ENCODE measurements around the gene SPG7. TPM values are rescaled to one million over a fixed set of nuclear protein-coding genes. Genes with fewer than 3 reads are reported as not detected.

Gene SPG7
- total RNA-seq, 2 donors from 2014 or later, result 72.8 to 216 TPM

GRCh38 chr16:89561884-89562599, 53.8 kb downstream of the SPG7 start:
- Histone ChIP-seq H3K36me3 (peaks cover 41% of the 10 kb centered on the region), H3K27ac (peak overlapping the region in 1 of 2 donors; percentile 92), H3K4me3 (peak overlapping the region; percentile 88 to 89), H3K4me1 (peaks cover 0 to 52% of the 10 kb centered on the region in 2 donors), H3K9me3 (no peaks in the 10 kb centered on the region), H3K27me3 (no peaks in the 10 kb centered on the region)
- TF ChIP-seq CTCF (IDR thresholded peaks at IDR 0.05), result no peak
- DNase-seq (ENCODE audit: low spot score), result no peak

GRCh38 chr16:89562939-89563338, 54.7 kb downstream of the SPG7 start:
- no peak overlapping the region for H3K27ac ChIP-seq
- no peak overlapping the region for H3K4me3 ChIP-seq
- H3K27me3 ChIP-seq, result no peaks in the 10 kb centered on the region
- no peak for DNase-seq (ENCODE audit: low spot score)
- peaks cover 0 to 47% of the 10 kb centered on the region in 2 donors for H3K4me1 ChIP-seq
- peaks cover 39% of the 10 kb centered on the region for H3K36me3 ChIP-seq
- H3K9me3 ChIP-seq, result no peaks in the 10 kb centered on the region
- no peak for TF ChIP-seq CTCF (IDR thresholded peaks at IDR 0.05)

GRCh38 chr16:89563639-89564392, 55.6 kb downstream of the SPG7 start:
- Histone ChIP-seq H3K9me3 (no peaks in the 10 kb centered on the region), H3K27me3 (no peaks in the 10 kb centered on the region), H3K4me3 (no peak overlapping the region), H3K4me1 (peaks cover 0 to 47% of the 10 kb centered on the region in 2 donors), H3K36me3 (peaks cover 39% of the 10 kb centered on the region), H3K27ac (no peak overlapping the region)
- TF ChIP-seq CTCF (IDR thresholded peaks at IDR 0.05), result no peak
- no peak for DNase-seq (ENCODE audit: low spot score)

GRCh38 chr16:89564476-89565255, 56.5 kb downstream of the SPG7 start:
- Histone ChIP-seq H3K27ac (no peak overlapping the region), H3K4me1 (peaks cover 0 to 42% of the 10 kb centered on the region in 2 donors), H3K27me3 (no peaks in the 10 kb centered on the region), H3K36me3 (peaks cover 39% of the 10 kb centered on the region), H3K9me3 (no peaks in the 10 kb centered on the region), H3K4me3 (no peak overlapping the region)
- DNase-seq (ENCODE audit: low spot score), result no peak
- TF ChIP-seq CTCF (IDR thresholded peaks at IDR 0.05), result no peak

GRCh38 chr16:89565256-89565505, 57.0 kb downstream of the SPG7 start:
- no peaks in the 10 kb centered on the region for H3K9me3 ChIP-seq
- H3K27me3 ChIP-seq, result no peaks in the 10 kb centered on the region
- H3K36me3 ChIP-seq, result peaks cover 39% of the 10 kb centered on the region
- no peak for DNase-seq (ENCODE audit: low spot score)
- no peak for TF ChIP-seq CTCF (IDR thresholded peaks at IDR 0.05)
- no peak overlapping the region for H3K27ac ChIP-seq
- H3K4me1 ChIP-seq, result peaks cover 0 to 40% of the 10 kb centered on the region in 2 donors
- no peak overlapping the region for H3K4me3 ChIP-seq

All from right atrium auricular region (tissue), 2 donors.